Skin of body (tissue), 2 donors: ENCODE data around the gene IGSF3. TPM values are rescaled to one million over a fixed set of nuclear protein-coding genes. Genes with fewer than 3 reads are reported as not detected.
"Not testable (repeated sequence)": the region's sequence is repeated elsewhere in the genome, so short reads cannot be mapped to it uniquely, and the experiment has no call there.

Experiments used
- DNase-seq: peaks from one replicate; lab custom pipeline; 2025; lab: John Stamatoyannopoulos, UW
- total RNA-seq: library from RNA; depleted of rRNA; stranded (reverse); fragments of >200 nt; gene quantifications from one replicate; pipeline ENCODE4 v1.2.3, GENCODE V29; 2014

The IGSF3 gene
- total RNA-seq, 1 donor from 2014 or later = 47.0 TPM

DNA sequence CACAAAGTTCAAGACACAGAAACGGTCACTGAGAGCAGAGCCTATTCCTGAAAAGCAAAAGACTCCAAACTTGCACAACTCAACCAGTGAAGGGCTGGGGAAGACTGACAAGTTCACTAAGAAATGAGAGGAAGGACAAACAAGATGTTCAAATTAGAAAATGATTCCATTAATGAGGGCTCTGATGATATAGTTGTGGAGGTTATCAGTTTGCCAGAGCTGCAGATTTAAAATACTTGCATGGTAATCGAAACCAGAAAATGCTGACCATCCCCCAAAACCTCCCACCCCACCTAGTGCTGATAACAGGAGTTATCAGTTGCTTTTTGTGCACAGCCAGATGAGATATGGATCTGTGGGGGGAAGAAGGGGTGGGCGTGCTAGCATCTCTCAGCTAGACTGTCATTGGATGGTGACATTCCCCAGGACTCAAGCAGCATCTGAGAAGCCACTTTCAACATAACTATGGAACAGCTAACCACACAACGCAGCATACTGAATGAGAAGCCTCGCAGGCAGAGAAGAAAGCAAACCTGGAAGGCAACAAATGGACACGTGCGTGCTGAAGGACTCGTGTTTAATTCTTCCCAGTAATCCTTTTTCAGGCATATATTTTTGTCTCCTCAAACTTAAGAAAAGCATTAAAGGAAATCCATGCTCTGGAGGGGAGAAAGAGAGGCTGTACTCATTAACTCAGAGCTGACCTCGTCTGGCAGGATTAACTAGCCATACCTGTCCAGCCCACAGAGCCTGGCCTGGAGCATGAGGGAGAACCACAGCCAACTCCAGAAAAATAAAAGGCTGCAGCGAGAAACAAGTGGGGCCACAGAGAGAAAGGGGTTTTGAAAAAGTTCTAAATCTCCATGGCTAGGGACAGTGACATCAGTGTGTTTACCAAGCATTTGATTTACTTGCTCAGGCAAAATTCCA is 35.3 kb downstream of the IGSF3 start:
- not testable (repeated sequence) for DNase-seq

DNA sequence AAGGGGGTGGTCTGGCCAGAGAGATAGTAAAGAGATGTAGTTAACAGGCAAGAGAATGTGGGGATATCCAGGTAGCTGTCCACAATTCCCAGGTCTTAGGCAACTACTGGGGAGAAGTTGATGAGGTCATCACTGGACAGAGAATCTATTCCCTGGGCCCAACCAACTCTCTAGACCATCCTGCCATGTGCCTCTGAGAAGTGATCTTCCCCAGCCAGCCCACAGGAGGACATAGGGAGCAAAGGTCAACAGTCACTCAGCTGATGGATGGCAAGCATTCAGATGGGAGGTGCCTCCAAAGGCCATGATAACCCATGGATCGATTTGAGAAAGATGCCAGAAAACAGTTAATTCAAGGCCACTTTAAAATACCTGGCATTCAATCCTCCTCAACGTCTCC is 36.0 kb downstream of the IGSF3 start:
- not testable (repeated sequence) for DNase-seq

DNA sequence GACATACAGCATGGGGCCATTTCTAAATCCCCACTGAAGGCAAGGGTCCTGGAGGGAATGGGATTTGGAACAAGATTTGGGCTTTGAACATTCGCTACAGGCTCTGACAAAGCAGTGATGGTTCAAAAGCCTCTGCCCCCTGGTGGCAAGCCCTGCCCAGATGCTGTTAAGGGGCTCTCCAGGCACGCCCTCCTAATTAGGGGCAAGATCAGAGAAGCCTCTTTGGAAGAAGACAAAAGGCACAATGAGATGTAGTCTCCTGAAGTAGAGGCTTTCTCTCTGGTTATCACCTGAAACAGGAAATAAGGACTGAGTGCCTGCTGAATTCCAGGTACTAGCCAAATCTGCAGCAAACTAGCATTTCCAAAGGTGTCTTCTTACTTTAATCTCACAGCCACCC is 37.5 kb downstream of the IGSF3 start:
- DNase-seq = not testable (repeated sequence)

DNA sequence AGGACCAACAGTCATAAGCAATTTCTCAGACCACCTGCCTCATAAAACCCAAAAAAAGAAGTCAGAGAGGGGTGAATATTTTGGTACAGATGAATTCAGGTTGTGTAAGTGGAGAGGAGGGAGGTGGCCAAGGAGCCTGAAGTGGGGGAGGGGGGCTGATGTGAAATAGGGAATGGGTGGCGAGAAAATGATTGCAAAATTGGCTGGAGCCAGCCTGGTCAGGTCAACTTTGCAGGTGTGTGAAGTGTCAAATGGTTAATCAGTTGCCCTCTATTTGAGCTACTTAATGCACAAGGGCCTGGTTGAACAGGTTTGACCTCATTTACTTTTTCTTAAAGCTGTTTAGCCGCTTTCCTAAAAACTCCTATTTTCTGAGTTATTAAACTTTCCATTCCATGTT is 38.1 kb downstream of the IGSF3 start:
- not testable (repeated sequence) for DNase-seq

DNA sequence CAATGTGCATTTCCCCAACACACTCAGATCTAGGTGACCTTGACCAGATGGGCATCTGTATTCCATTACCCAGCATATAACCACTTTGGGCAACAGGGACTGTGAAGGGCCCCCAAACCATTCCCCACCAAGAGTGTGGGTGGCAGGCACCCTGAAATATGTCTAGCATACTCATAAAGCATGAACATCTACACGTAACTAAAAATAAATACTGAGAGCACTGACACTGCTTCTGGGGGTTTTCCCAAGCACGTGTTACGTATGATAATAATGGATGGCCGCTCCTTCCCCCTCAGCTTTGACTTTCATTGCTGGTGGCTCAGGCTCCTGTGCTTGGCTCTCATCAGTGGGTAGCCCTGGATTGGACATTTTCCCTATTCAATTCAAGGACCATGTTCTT is 39.1 kb downstream of the IGSF3 start:
- no peak for DNase-seq

DNA sequence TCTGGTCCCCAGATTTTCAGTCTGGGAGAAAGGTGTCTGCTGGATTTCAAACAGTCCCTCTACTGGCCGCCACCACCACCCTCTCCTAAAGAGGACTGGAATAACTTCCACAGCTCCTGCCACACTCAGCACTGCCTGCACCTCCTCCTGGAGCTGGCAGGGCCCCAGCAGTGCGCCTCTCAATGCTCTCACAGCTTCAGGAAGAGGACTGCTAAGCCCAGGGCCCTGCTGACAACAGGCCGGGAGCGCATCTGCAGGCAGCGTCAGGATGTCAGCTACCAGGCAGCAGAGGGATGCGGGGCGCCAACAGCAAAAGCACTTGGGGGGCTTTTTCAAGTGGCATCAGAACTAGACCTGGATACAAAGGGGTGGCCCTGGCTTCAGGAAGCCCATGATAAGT is 40.2 kb downstream of the IGSF3 start:
- DNase-seq = not testable (repeated sequence)

GRCh38 chr1:116626915-116627314 is 40.6 kb downstream of the IGSF3 start:
- DNase-seq = not testable (repeated sequence)

DNA sequence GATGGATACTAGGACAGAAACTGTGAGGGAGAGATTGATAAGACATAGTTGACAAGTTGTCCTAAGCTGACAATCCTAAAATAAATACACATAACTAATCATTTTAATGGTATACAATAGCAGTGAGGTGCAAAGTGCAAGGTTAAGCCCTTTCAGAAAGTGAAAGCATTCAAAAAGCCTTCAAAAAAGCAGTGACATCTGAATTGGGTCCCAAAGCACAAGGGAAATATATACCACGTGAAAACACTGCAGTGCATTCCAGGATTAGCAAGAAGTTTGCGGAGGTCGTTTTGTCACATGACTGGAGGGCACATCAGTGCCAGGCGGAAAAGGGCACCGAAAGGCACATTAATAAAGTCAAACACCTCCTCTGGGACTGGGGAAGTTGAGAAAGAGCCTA is 42.4 kb downstream of the IGSF3 start:
- DNase-seq = not testable (repeated sequence)

GRCh38 chr1:116624040-116624439 is 43.5 kb downstream of the IGSF3 start:
- DNase-seq = no peak

- DNase-seq = not testable (repeated sequence)
Observed at GRCh38 chr1:116622496-116622895, 45.0 kb downstream of the IGSF3 start.

GRCh38 chr1:116621756-116622155 is 45.8 kb downstream of the IGSF3 start:
- DNase-seq = not testable (repeated sequence)

DNA sequence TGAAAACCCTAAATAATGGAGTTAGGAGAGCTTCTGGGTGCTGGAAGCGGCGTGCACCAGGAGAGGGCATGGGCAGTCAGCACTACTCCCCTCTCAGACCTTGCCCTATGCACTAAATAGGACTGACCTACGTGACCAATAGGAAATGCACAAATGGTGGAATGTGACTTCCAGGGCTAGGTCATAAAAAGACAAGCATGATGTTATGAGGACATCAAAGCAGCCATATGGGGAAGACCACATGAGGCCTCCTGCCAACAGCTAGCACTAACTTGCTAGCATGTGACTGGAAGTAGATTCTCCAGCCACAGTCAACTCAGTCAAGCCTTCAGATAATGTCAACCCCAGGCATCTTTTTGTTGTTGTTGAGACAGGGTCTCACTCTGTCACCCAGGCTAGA is 47.1 kb downstream of the IGSF3 start:
- DNase-seq = not testable (repeated sequence)

DNA sequence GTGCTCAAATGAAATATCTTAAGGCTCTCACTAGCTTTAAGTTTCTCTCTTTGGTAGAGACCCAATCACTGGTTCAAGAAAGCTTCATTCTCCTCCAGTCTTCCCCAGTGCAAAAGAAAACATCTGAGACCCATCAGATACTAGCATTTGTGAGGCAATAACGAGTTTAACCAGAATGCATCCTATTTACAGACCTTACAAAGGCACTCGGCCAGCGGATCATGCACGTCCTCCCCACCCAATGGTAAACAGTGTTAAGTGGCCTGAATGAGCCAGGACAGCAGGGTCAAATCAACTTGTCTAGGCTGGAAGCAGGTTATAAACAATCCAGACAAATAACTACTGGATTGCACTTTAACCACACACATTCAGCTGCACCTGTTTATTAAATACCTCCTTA is 48.4 kb downstream of the IGSF3 start:
- not testable (repeated sequence) for DNase-seq

GRCh38 chr1:116617808-116618207 is 49.7 kb downstream of the IGSF3 start:
- DNase-seq = not testable (repeated sequence)

GRCh38 chr1:116613825-116614224 is 53.7 kb downstream of the IGSF3 start:
- DNase-seq = not testable (repeated sequence)

GRCh38 chr1:116609801-116610371 is 57.6 kb downstream of the IGSF3 start:
- not testable (repeated sequence) for DNase-seq

- DNase-seq = not testable (repeated sequence)
Observed at GRCh38 chr1:116608841-116609240, 58.7 kb downstream of the IGSF3 start.

GRCh38 chr1:116608151-116608550 is 59.4 kb downstream of the IGSF3 start:
- not testable (repeated sequence) for DNase-seq

DNA sequence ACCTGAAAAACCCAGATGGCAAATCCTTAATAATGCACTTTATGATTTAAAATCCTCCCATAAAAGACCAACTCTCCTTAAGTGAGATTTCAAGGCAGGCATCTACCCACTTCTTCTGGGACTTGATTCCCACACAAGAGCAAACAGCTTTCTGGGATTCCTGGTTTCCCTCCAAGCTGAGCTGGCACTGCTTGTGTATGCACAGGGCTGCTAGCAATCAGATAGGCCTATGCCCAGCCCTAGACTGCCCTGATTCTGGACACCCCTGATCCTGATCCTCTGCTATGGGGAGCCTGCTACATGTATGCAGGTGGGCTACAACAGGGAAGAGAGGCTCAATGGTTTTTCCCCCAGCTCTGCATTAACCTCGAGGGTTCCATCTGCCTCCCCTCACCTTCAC is 60.1 kb downstream of the IGSF3 start:
- not testable (repeated sequence) for DNase-seq

DNA sequence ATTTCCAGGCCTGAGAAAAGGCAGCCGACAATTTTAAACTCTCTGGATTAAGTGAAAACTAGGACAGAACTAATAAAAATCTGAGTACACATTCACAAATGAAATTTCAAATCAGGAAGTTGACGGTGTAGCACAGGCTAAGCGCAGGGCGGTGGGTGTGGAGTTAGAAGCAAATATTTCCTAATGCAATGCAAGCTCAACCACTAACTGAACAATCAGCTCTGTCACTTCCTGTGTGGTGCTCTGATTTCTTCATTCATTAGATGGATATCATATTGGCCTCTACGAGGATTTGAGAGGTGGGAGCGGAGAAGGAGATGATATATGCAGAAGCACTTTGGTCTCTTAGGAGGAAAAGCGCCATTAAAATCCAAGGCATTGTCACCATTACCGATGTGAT is 61.5 kb downstream of the IGSF3 start:
- DNase-seq = not testable (repeated sequence)

DNA sequence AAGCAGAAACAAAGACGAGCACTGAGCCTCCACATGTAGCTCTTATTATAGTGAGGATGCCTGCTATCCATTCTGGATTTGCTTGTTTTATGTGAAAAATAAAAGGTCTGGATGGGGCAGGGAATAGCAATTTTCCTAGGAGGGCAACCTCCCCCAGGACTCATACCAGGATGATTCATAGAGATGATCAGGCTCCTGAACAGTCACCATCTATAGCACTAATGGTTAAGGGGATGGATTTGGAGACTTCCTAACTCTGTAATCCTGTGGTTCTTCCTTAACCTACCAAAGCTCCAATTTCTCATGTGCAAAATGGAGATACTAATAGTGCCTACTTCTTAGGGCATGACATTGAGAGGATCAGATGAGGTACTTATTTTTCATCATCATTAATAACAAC is 62.2 kb downstream of the IGSF3 start:
- no peak for DNase-seq

DNA sequence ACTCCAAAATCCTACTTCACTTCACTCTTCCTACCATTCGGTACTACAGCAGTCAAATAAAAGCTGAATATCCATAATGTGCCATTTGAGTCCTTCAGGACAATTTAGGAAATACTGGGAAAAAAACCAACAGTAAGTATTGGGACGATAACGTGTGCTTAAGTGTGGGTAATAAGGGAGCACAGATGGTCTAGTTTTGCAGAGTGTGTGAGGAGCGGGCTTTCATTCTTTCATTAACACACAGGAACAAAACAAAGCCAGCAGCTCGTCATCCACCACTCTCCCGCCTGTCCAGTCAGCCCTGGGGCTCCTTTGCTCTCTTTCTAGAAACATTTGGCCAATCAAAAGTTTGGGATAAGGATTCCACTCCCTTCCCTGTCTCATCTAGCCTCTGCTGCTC is 63.1 kb downstream of the IGSF3 start:
- not testable (repeated sequence) for DNase-seq

- not testable (repeated sequence) for DNase-seq
Observed at GRCh38 chr1:116603646-116604045, 63.9 kb downstream of the IGSF3 start.
